GM23338 (cell line): ENCODE results near the gene CIAO1. TPM values are rescaled to one million over a fixed set of nuclear protein-coding genes. Genes with fewer than 3 reads are reported as not detected.

Source experiments
- ATAC-seq: fragments of 200-7000 bp; cut with Tn5 transposase; 3 replicates; pipeline ENCODE4 v1.9.1; 2020
- DNase-seq: peaks from one replicate; pipeline ENCODE4 v3.0.0-alpha.2; 2015; ENCODE audit warnings: low spot score
- H2AFZ ChIP-seq: fragments of 200-600 bp; sonication (generic); 2 replicates; pipeline ENCODE4 v1.8.0; 2016; ENCODE audit warnings: antibody characterized with exemption, mild to moderate bottlenecking, moderate library complexity
- H3F3A ChIP-seq: fragments of 200-600 bp; sonication (generic); replicated peaks from 2 replicates; pipeline ENCODE4 v1.8.0; 2017; ENCODE audit warnings: antibody characterized with exemption, mixed run types, low read depth
- H3K27ac ChIP-seq: fragments of 200-600 bp; sonication (generic); 2 replicates; pipeline ENCODE4 v1.6.1; 2016; ENCODE audit warnings: low read depth
- H3K27me3 ChIP-seq: fragments of 200-600 bp; sonication (generic); 2 replicates; pipeline ENCODE4 v1.8.0; 2016; ENCODE audit warnings: mild to moderate bottlenecking, mixed run types, moderate library complexity; ENCODE audit not compliant: insufficient read depth
- H3K36me3 ChIP-seq: fragments of 200-600 bp; sonication (generic); 2 replicates; pipeline ENCODE4 v1.8.0; 2016; ENCODE audit warnings: mild to moderate bottlenecking; ENCODE audit not compliant: insufficient read depth
- H3K4me1 ChIP-seq: fragments of 200-600 bp; sonication (generic); 2 replicates; pipeline ENCODE4 v1.8.0; 2016; ENCODE audit warnings: mild to moderate bottlenecking, moderate library complexity; ENCODE audit not compliant: insufficient read depth
- H3K4me2 ChIP-seq: fragments of 200-600 bp; sonication (generic); 2 replicates; pipeline ENCODE4 v1.7.1; 2017; ENCODE audit warnings: mixed run types
- H3K4me3 ChIP-seq: fragments of 200-600 bp; sonication (generic); 2 replicates; pipeline ENCODE4 v1.6.1; 2016; ENCODE audit warnings: mixed run types
- H3K79me2 ChIP-seq: fragments of 200-600 bp; sonication (generic); replicated peaks from 2 replicates; pipeline ENCODE4 v1.8.0; 2017; ENCODE audit warnings: mild to moderate bottlenecking; ENCODE audit not compliant: insufficient read depth
- H3K9me2 ChIP-seq: fragments of 200-600 bp; sonication (generic); 2 replicates; pipeline ENCODE4 v1.8.0; 2017; ENCODE audit not compliant: insufficient read depth
- H4K20me1 ChIP-seq: fragments of 200-600 bp; sonication (generic); replicated peaks from 2 replicates; pipeline ENCODE4 v1.8.0; 2017; ENCODE audit warnings: mild to moderate bottlenecking; ENCODE audit not compliant: insufficient read depth
- H3K27ac Mint-ChIP-seq: 2 replicates; pipeline ENCODE4 v1.8.0; 2020; ENCODE audit warnings: inconsistent platforms, mild to moderate bottlenecking, moderate library complexity, mixed read lengths
- H3K27me3 Mint-ChIP-seq: 3 replicates; pipeline ENCODE4 v1.8.0; 2022; ENCODE audit warnings: low read depth, mild to moderate bottlenecking, moderate library complexity, mixed read lengths, inconsistent platforms; ENCODE audit not compliant: insufficient read depth, poor library complexity
- H3K36me3 Mint-ChIP-seq: 3 replicates; pipeline ENCODE4 v1.8.0; 2021; ENCODE audit warnings: low read depth, mild to moderate bottlenecking, inconsistent platforms, moderate library complexity, mixed read lengths
- H3K4me1 Mint-ChIP-seq: 3 replicates; pipeline ENCODE4 v1.8.0; 2020; ENCODE audit warnings: mild to moderate bottlenecking, inconsistent platforms, mixed read lengths
- H3K4me3 Mint-ChIP-seq: 3 replicates; pipeline ENCODE4 v1.8.0; 2021; ENCODE audit warnings: moderate library complexity, mild to moderate bottlenecking, inconsistent platforms, mixed read lengths
- H3K9me3 Mint-ChIP-seq: 3 replicates; pipeline ENCODE4 v1.8.0; 2020; ENCODE audit warnings: moderate library complexity, mild to moderate bottlenecking, inconsistent platforms, mixed read lengths
- CREB1 ChIP-seq: fragments of 250-450 bp; sonication (Bioruptor Pico); IDR thresholded peaks from 2 replicates; pipeline ENCODE4 v1.5.0; 2020; ENCODE audit warnings: low read depth, mild to moderate bottlenecking, moderate library complexity
- CTCF ChIP-seq, 2 experiments: fragments of 200-600 bp in 1 of 2; sonication (generic) in 1 of 2; conservative IDR thresholded peaks; 2 replicates each; pipeline versions ENCODE4 v1.5.1 to v1.6.1; 2016 to 2017; ENCODE audit warnings: antibody characterized with exemption in 2 of 2, low read depth in 2 of 2, mild to moderate bottlenecking in 2 of 2, moderate library complexity in 1 of 2
- POLR2AphosphoS5 ChIP-seq: IDR thresholded peaks from 2 replicates; pipeline ENCODE4 v1.6.1; 2016; ENCODE audit warnings: antibody characterized with exemption, low read depth
- STAT1 ChIP-seq: IDR thresholded peaks from one replicate; pipeline ENCODE4 v1.6.1; 2016; ENCODE audit warnings: antibody characterized with exemption; ENCODE audit not compliant: unreplicated experiment
- ZNF331 ChIP-seq: fragments of 250-450 bp; sonication (Bioruptor Pico); IDR thresholded peaks from 2 replicates; pipeline ENCODE4 v1.5.0; 2020; ENCODE audit warnings: low read depth, mild to moderate bottlenecking, moderate library complexity
- ZNF462 ChIP-seq: fragments of 250-450 bp; sonication (Bioruptor Pico); IDR thresholded peaks from 2 replicates; pipeline ENCODE4 v1.5.0; 2020; ENCODE audit warnings: mild to moderate bottlenecking, moderate library complexity
- polyA plus RNA-seq: library from polyadenylated mRNA; unstranded; fragments of >200 nt; fragmentation: Nextera tagmentation; extraction: Ambion mirVana; gene quantifications from 2 replicates; pipeline ENCODE4 v1.2.1, GENCODE V29; 2016
- total RNA-seq: library from RNA; depleted of rRNA; stranded (reverse); fragments of >200 nt; shearing (Covaris generic); gene quantifications from 2 replicates; pipeline ENCODE4 v1.2.3, GENCODE V29; 2014

The CIAO1 gene
- total and polyA plus RNA-seq, 2 experiments from 2014 or later = 48.8 to 119 TPM

- Histone ChIP-seq H4K20me1 (no peaks in the 10 kb centered on the region), H3K4me1 (no peaks in the 10 kb centered on the region), H3F3A (no peaks in the 10 kb centered on the region), H2AFZ (no peak overlapping the region), H3K4me3 (no peak overlapping the region), H3K27me3 (no peaks in the 10 kb centered on the region), H3K9me2 (peaks cover 4% of the 10 kb centered on the region; the same call in 1 of the 2 replicates), H3K27ac (no peak overlapping the region), H3K36me3 (no peaks in the 10 kb centered on the region), H3K79me2 (no peaks in the 10 kb centered on the region), H3K4me2 (no peak overlapping the region)
- TF ChIP-seq STAT1 = no peak
- TF ChIP-seq ZNF331 (CRISPR knock-in tag) = no peak
- no peak for TF ChIP-seq POLR2AphosphoS5
- no peak for TF ChIP-seq CREB1 (CRISPR knock-in tag)
- TF ChIP-seq ZNF462 (CRISPR knock-in tag) = no peak
- 0 out of 4 replicates have a peak, but pooled peaks of 1 of the 2 experiments have one; percentile 3 for TF ChIP-seq CTCF (conservative IDR thresholded peaks at IDR 0.05; ENCODE audit: low read depth in 2 of 2)
- no peaks in the 10 kb centered on the region for H3K36me3 Mint-ChIP-seq
- no peak overlapping the region for H3K4me3 Mint-ChIP-seq
- no peak overlapping the region for H3K27ac Mint-ChIP-seq
- ATAC-seq (no peak), DNase-seq (no peak)
- H3K4me1 Mint-ChIP-seq = peaks cover 4% of the 10 kb centered on the region; the same call in 2 of the 3 replicates
- H3K27me3 Mint-ChIP-seq = peaks cover under 1% of the 10 kb centered on the region
- no peaks in the 10 kb centered on the region for H3K9me3 Mint-ChIP-seq
Measured at GRCh38 chr2:96233880-96234316, 32.1 kb upstream of the CIAO1 start.
